HG03103 (cell line): ENCODE data around the gene S100A5.
"Not testable (repeated sequence)": the region's sequence is repeated elsewhere in the genome, so short reads cannot be mapped to it uniquely, and the experiment has no call there.

Experiments used
- ATAC-seq: cut with Tn5 transposase; IDR thresholded peaks from one replicate; pipeline ENCODE4 v1.9.1; 2021; ENCODE audit warnings: low read depth; ENCODE audit not compliant: unreplicated experiment

Gene S100A5

DNA sequence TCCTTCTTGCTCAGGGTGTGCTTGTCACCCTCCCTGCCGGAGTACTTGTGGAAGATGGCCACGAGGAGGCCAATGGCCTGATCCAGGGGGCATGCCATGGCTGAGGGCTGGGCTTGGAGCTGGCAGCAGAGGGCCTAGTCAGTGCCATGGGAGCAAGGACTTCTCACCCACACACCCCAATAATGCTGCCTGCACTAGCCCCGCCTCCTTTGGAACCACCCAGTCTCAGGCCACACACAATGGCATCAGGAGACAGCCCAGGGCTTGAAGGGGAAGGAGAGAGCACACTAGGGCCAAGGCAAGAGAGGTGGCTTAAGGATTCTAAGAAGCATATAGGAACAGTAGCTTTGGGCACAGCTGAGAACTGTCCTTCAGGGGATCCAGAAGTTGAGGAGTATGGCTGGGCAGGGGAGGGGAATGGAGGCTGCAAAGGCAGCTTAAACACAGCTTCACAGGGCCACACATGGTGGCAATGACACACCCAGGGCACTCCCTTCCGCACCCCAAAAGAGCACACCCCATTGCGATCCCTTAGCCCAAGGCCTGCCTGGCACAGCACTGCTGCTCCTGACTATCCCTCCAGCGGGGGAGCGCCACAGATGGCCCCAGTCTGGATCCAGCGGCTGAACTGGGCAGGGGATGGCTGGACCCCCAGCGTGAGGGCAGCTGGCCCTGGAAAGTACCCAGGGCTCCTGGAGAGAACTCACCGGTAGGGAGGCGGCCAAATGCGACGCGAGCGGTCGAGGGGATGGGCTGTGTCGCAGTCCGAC, 5.3 kb downstream of the S100A5 start, which contains the start of gene S100A6:
TSS of gene S100A6 (minus strand) at position 750 of the 770 bp plus-strand sequence. CDS start at position 98, 652 bp downstream.
- ATAC-seq, result no peak

DNA sequence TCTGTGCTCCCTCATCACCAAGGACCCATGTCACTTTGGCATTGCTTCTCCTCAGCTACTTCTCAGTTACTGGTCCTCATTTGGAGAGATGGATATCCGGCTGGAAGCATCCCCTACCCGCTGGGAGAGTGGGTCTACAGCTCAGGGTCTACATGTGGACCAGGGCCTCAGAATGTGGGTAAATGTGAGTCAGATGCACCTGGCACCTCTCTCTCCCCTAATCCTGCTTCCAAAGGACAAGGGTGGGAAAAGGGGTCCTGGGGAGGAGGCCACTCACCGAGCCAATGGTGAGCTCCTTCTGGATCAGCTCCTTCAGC, 5.9 kb downstream of the S100A5 start:
- ATAC-seq, result no peak

DNA sequence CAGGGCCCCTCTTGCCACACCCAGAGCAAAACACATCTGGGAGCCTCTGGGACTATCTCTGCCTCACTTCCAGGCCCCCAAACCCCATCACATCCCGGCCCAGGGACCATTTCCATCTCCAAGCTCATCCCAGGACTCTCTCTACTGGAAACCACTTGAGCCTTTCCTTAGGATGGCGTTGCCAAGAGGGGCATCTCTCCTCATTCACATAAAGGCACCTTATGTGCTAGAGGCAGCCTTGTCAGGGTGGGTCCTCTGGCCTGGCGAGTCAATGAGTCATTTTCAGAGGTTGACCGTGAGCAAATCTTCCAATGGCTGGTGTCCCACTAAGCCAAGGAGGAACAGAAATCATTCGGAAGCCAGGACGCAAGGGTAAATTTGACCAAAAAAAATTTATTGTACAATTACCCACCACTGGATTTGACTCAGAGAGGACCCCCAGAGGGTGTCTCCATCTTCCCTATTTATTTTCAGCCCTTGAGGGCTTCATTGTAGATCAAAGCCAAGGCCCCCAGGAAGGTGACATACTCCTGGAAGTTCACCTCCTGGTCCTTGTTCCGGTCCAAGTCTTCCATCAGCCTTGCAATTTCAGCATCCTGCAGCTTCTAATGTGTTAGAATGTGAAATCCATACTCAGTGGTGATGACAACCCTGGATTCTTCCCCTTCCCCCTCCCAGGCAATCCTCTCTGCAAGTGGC, 6.4 kb downstream of the S100A5 start:
- no peak for ATAC-seq

DNA sequence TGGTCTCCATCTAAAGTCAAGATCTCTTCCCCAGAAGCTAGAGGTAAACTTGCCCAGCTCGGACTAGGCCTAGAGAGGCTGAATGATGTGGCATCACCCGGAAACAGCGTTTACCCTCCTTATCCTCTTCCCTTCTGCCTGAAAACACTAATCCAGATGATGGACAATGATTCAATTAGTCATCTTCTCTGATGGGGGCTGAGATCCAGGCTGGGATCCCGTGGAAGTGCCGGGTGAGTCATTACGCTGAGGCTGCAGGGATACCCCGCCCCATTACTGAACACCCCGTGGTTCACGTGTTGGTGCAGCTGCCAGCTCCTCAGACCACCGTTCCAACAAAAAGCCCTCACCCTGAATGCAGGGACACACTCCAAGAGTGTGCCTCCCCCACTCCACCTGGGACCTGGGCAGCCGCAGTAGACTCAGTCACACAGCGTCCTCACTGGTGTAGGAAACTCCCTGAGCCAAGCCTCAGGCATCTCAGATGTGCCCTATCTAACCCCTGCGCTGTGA, 7.0 kb downstream of the S100A5 start:
- ATAC-seq, result no peak

DNA sequence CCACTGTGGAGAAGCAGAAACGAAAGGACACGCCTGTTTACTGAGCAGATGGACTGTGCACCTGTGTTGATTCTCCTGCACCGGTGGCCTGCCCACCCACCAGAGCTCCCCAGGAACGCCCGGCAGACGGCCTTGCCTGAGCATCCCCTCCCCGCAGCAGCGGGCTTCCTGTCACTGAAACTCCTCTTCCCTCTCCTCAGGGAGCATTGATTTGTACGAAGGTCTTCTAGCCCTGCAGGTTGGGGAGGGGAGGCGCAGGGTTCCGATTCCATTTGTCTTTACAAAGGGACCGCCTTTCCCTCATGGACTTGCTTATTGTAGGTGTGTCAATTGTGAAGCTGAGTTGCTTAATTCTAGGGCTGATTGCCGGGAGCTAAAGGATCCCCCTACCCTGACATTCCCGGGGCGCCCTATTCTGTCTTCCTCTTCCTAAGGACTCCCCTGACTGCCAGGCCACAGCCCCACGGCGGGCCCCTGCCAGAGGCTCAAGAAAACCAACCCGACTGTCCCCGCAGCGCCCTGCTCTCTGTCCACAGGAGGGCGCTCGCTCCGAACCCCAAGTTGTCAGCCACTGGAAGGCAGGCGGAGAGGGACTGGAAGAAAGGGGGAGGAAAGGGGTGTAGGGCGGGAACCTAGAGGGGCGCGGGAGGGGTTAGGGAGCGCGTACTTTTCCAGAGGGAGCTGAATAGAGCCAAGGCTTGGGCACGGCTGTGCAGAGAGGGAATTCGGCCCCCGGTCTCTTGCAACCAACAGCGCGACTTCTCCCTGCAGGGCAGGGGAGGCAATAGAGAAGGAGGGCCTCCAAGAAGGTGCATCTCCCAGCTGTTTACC, 7.8 kb downstream of the S100A5 start:
- ATAC-seq, result no peak

DNA sequence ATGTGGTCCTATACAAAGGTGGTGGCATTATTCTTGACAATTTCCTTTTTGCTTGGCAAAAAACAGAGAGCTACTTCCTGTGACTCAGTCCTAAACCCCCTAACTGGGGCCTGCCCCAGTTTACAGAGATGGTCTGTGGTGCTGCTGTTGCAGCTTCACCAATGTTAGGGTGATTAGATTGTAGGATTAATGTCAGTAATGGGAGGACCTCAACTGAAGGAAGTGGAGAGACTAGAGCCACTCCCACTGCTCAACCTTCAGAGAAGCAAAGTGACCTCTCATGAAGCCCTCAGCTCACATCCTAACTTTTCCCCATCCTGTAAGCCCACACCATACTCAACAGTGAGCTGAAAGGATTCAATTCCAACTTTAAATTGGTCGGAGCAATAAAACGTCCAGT, 8.6 kb downstream of the S100A5 start:
- ATAC-seq, result no peak

DNA sequence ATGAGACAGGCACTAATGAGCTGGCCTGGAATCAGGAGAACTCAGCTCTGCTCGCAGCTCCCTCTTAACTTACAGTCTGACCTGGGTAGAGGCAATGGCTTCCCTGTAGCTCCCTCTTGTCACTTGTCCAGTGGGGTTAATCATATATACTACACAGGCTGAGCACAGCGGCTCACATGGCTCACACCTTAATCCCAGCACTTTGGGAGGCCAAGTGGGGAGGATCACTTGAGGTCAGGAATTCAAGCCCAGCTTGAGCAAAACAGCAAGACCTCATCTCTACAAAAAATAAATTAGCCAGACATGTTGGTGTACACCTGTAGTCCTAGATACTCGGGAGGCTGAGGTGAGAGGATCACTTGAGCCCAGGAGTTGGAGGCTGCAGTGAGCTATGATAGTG, 9.1 kb downstream of the S100A5 start:
- ATAC-seq, result no peak

DNA sequence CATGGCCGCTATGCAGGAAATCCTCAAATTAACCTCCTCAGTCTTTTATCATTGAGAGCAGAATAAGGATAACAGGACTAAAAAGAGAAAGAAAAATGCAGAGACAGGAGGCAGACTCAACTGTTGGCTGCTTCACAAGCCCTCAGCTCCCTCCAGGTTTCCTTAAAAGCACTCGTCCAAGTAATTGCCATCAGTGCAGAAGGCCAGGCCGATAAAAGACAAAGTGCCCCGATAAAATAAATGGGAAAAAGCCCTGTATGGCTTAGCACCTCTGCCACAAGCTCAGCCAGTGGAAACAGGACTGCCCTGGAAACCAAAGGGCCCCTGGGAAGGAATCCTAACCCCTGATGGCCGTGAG, 13.1 kb downstream of the S100A5 start:
- ATAC-seq, result no peak

DNA sequence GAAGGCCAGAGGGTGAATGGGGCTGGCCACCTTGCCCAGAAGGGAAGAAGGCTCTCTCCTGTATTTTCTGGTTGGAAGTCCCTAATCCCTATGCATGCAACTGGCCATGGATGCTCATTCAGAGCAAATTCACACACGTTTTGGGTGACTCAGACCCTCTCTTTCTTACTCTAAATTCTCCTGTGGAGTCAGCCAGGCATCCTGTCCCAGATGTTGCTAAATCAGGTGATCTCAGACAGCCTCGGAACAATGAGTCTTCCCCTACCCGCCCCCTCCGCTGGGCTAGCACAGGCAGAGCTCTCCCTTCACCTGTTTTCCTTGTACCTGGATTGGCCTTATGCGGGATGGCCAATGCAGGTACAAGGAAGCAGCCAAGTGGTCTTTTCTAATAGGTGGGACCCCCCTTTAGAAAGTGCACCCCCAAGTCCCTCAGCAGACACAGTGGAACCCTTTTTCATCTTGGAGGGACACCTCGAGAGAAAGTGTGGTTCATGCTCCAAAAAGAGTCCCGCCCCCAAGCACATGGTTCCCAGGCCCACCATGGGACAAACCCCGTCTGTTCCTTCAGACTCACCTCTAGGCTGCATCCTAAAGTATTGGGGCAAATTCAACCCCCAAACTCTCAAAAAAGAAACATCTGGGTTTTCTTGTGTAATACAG, 13.6 kb downstream of the S100A5 start:
- no peak for ATAC-seq

DNA sequence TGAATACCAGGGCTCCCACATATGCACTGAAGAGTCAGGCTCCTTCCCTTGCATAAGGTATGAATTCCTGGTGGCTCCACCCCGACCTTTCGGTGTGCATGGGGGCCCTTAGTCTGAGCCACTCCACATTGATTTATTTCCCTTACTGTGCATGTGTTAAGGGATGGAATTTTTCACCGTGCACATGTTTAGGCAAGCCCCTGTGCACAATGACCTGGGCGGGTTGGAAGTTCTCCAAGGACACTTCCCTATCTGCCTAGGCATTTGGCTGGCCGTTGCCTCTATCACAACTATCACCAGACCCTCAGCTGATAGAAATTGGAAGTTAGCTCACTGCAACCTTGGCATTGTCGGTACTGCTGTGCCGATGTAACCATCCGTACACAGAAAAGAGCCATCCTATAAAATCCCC, 14.6 kb downstream of the S100A5 start:
- no peak for ATAC-seq

DNA sequence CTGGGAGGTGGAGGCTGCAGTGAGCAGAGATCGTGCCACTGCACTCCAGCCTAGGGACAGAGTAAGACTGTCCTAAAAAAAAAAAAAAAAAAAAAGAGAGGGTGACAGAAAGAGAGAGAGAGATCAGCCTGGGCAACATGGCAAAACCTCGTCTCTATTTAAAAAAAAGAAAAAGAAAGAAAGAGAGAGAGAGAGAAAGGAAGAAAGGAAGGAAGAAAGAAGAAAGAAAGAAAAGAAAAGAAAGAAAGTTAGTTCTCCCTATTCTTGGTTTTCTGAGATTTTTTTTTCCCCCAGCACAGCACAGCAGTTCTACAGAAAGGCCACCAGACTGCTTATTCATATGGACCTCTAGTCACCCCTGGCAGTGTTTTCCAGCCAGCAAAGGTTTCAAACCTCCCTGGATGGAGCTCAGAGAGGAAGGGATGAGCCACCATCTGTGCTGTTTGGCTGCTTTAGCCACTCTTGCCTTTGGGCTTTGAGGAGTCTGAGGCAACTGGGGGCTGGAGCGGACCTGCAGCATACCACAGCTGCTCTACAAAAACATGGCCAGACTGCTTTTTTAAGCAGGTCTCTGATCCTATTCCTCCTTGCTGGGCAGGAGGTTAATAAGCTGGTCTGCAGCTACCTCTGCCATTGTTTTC, 15.5 kb downstream of the S100A5 start:
- ATAC-seq, result no peak

DNA sequence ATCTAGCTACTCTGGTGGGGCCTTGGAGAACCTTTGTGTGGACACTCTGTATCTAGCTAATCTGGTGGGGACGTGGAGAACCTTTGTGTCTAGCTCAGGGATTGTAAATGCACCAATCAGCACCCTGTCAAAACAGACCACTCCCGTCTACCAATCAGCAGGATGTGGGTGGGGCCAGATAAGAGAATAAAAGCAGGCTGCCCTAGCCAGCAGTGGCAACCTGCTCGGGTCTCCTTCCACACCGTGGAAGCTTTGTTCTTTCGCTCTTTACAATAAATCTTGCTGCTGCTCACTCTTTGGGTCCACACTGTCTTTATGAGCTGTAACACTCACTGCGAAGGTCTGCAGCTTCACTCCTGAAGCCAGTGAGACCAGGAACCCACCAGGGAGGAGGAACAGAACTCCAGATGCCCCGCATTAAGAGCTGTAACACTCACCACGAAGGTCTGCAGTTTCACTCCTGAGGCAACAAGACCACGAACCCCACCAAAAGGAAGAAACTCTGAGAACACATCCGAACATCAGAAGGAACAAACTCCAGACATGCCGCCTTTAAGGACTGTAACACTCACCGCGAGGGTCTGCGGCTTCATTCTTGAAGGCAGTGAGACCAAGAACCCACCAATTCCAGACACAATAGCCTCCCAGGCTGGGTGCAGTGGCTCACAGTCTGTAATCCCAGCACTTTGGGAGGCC, 18.2 kb downstream of the S100A5 start:
- not testable (repeated sequence) for ATAC-seq

DNA sequence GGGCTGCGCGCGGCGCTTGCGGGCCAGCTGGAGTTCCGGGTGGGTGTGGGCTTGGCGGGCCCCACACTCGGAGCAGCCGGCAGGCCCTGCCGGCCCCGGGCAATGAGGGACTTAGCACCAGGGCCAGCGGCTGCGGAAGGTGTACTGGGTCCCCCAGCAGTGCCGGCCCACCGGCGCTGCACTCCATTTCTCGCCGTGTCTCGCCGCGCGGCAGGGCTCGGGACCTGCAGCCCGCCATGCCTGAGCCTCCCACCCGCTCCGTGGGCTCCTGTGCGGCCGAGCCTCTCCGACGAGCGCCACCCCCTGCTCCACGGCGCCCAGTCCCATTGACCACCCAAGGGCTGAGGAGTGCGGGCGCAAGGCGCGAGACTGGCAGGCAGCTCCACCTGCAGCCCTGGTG, 18.9 kb downstream of the S100A5 start:
- not testable (repeated sequence) for ATAC-seq

DNA sequence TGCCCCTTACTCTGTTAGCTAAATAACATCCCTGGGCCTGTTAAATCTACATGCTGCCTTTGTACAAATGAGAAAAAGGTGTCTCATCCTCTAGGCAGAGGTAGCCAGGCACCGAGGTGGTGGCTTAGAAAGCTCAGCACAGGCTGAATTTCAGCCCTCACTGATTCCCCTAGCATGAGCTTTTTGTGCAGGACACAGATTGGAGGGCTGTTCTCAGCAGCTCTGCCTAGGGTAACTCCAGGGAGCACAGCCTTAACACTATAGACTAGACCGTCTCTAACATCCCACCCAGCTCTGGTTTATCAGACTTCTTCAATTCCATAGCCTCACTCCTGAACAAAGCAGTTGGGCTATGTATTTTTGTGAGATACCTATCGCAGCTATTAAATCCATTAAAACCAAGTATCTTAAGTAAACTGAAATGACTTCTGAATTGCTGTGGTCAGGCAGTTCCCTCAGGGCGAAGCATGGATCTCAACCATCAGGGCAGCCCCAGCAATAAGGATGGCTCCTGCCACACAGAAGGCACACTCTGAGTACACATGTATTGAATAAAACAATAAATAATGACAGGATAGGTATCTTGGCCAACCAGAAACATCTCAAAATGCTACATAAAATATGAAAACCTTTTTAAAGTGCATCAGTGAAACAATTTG, 19.8 kb downstream of the S100A5 start:
- no peak for ATAC-seq

DNA sequence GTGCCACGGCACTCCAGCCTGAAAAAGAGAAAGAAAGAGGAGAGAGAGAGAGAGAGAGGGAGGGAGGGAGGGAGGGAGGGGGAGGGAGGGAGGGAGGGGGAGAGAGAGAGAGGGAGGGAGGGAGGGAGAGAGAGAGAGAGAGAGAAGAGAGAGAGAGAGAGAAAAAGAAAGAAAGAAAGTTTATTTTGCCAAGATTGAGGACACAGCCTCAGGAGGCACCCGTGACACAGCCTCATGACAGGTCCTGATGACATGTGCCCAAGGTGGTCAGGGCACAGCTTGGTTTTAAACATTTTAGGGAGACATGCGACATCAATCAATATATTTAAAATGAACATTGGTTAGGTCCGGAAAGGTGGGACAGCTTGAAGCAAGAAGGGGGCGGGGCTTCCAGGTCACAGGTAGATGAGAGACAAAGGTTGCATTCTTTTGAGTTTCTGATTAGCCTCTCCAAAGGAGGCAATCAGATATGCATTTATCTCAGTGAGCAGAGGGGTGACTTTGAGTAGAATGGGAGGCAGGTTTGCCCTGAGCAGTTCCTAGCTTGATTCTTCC, 20.5 kb downstream of the S100A5 start:
- ATAC-seq, result not testable (repeated sequence)

DNA sequence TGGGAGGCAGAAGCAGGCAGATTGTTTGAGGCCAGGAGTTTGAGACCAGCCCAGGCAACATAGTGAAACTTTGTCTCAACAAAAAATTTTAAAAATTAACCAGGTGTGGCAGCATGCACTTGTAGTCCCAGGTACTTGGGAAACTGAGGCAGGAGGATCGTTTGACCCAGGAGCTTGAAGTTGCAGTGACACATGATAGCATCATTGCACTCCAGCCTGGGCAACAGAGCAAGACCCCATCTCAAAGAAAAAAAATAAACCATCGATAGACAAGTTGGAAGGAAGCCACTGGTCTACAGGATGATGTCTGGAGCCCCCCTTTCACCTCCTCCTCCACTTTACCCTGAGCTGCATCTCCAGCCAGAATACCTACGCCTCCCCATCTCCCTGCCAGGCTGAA, 21.5 kb downstream of the S100A5 start:
- no peak for ATAC-seq

DNA sequence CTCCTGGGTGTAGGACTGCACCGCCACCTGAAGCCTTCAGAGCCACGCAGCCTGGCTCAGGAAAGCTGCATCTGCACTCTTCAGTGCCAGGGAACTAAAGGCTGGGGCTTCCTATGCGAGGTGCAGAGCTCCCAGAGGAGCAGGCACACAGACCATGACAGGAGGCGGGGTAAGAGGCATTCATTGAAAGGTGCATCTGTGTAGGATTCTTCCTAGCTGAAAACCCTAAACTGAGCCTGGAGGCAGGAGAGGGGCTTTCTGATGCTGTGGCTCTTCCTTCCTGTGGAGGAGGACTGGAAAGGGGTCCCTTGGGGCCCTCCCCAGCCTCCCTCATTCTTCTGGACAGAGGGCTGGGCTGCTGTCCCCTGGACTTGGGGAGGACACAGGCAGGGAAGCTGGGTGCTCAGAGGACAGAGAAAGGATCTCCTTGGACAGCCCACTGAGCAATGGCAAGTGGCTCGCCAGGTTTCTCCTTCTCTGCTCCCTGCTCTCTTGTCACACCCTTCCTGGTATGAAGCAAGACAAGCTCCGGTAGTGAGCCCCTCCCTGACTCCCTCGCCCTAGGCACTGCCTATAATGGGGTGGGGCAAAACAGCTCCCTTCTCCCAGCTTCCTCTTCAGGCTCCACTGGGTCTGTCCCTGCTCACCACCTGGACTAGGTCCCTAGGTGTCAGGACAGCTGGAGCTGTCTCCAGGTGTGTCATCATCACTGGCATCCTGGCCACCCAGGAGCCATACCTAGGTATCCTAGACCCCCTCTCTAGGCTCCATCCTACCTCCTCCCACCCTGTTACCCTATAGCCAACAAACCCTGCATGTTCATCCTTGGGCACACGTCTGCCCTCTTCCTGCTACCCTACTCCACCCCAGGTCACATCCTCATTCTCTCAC, 25.0 kb downstream of the S100A5 start:
- ATAC-seq, result no peak

DNA sequence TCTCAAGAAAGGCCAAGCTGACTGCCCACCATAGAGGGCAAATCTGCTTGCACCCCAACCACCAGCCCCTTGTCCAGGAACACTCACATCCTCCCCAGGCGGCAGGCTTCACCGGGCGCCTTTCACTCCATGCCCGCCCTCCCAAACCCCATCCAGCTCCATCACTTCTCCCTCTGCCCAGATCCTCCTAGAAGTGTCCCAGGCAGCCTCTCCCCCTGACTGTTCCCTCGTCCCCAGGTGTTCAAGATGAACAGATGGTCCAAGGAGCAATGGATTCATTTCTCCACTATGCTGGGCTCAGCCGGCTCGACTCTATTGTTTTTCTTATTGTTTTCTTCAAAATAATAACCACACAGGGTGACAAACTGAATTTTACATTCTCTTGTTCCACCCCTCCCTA, 27.1 kb downstream of the S100A5 start:
- ATAC-seq, result no peak
